ENCODE data around the gene MAP3K20.

The MAP3K20 gene

GRCh38 chr2:173264151-173264550 is 188.5 kb downstream of the MAP3K20 start:
- in situ Hi-C loops (cut with HindIII; ENCODE audit: low pct_ligation_motif_present, low sequenced_read_pairs) = no loop called here
- DNase-seq = no peak
- no peak overlapping the region for H3K4me3 ChIP-seq (ENCODE audit: low read depth, low read length)
- H3K27me3 ChIP-seq (replicated peaks) = no peaks in the 10 kb centered on the region
- H3K27ac ChIP-seq = no peak overlapping the region
- H3K36me3 ChIP-seq (replicated peaks) = no peaks in the 10 kb centered on the region
- TF ChIP-seq CTCF (IDR thresholded peaks at IDR 0.05; ENCODE audit: low read depth, low read length, missing control alignments) = no peak

GRCh38 chr2:173264603-173265366 is 189.1 kb downstream of the MAP3K20 start:
- in situ Hi-C loops (cut with HindIII; ENCODE audit: low pct_ligation_motif_present, low sequenced_read_pairs) = no loop called here
- no peak for TF ChIP-seq CTCF (IDR thresholded peaks at IDR 0.05; ENCODE audit: low read depth, low read length, missing control alignments)
- Histone ChIP-seq H3K27ac (no peak overlapping the region), H3K36me3 (replicated peaks) (no peaks in the 10 kb centered on the region), H3K27me3 (replicated peaks) (no peaks in the 10 kb centered on the region), H3K4me3 (ENCODE audit: low read depth, low read length) (no peak overlapping the region)
- DNase-seq = no peak

GRCh38 chr2:173271135-173271534 is 195.5 kb downstream of the MAP3K20 start:
- in situ Hi-C loops (cut with HindIII; ENCODE audit: low pct_ligation_motif_present, low sequenced_read_pairs) = no loop called here
- no peak overlapping the region for H3K4me3 ChIP-seq (ENCODE audit: low read depth, low read length)
- H3K36me3 ChIP-seq (replicated peaks) = no peaks in the 10 kb centered on the region
- no peak for DNase-seq
- TF ChIP-seq CTCF (IDR thresholded peaks at IDR 0.05; ENCODE audit: low read depth, low read length, missing control alignments) = no peak
- H3K27ac ChIP-seq = no peak overlapping the region
- no peaks in the 10 kb centered on the region for H3K27me3 ChIP-seq (replicated peaks)

- no peak for DNase-seq
- no peak for TF ChIP-seq CTCF (IDR thresholded peaks at IDR 0.05; ENCODE audit: low read depth, low read length, missing control alignments)
- in situ Hi-C loops (cut with HindIII; ENCODE audit: low pct_ligation_motif_present, low sequenced_read_pairs) = no loop called here
- H3K4me3 ChIP-seq (ENCODE audit: low read depth, low read length) = no peak overlapping the region
- no peak overlapping the region for H3K27ac ChIP-seq
- H3K36me3 ChIP-seq (replicated peaks) = no peaks in the 10 kb centered on the region
- no peaks in the 10 kb centered on the region for H3K27me3 ChIP-seq (replicated peaks)
Measured at GRCh38 chr2:173271825-173272224, 196.2 kb downstream of the MAP3K20 start.

GRCh38 chr2:173272849-173273248 is 197.2 kb downstream of the MAP3K20 start:
- no peaks in the 10 kb centered on the region for H3K36me3 ChIP-seq (replicated peaks)
- H3K27ac ChIP-seq = no peak overlapping the region
- TF ChIP-seq CTCF (IDR thresholded peaks at IDR 0.05; ENCODE audit: low read depth, low read length, missing control alignments) = no peak
- no peaks in the 10 kb centered on the region for H3K27me3 ChIP-seq (replicated peaks)
- H3K4me3 ChIP-seq (ENCODE audit: low read depth, low read length) = no peak overlapping the region
- no peak for DNase-seq
- in situ Hi-C loops (cut with HindIII; ENCODE audit: low pct_ligation_motif_present, low sequenced_read_pairs) = no loop called here

Data from brain microvascular endothelial cell (primary cell).